Stimulated activated CD8-positive, alpha-beta memory T cell treated with anti-CD3 and anti-CD28 coated beads, Interleukin-4, amount 100 ng/mL, for 1 hour (primary cell): Measurements from ENCODE around the gene BAIAP2L1.
"Not testable (repeated sequence)": the region's sequence is repeated elsewhere in the genome, so short reads cannot be mapped to it uniquely, and the experiment has no call there.

Experiments used
- DNase-seq, 2 donors: peaks; one replicate each; pipeline ENCODE4 v3.0.0-alpha.2; 2020; ENCODE audit warnings: low read depth in 2 of 2, low spot score in 1 of 2

The BAIAP2L1 gene

GRCh38 chr7:98399890-98400541 lies 874 bp downstream of the BAIAP2L1 start:
- no peak for DNase-seq

GRCh38 chr7:98399462-98399861 lies 1.4 kb downstream of the BAIAP2L1 start:
- no peak for DNase-seq

GRCh38 chr7:98398567-98399372 lies 2.1 kb downstream of the BAIAP2L1 start:
- no peak for DNase-seq

- no peak for DNase-seq
Measured at GRCh38 chr7:98396768-98397167, 4.1 kb downstream of the BAIAP2L1 start.

- no peak for DNase-seq
Measured at GRCh38 chr7:98395951-98396350, 4.9 kb downstream of the BAIAP2L1 start.

GRCh38 chr7:98395481-98395880 lies 5.4 kb downstream of the BAIAP2L1 start:
- DNase-seq, result no peak

- no peak for DNase-seq
Measured at GRCh38 chr7:98394377-98394836, 6.5 kb downstream of the BAIAP2L1 start.

- no peak for DNase-seq
Measured at GRCh38 chr7:98387544-98388226, 13.2 kb downstream of the BAIAP2L1 start.

GRCh38 chr7:98387131-98387530 lies 13.8 kb downstream of the BAIAP2L1 start:
- DNase-seq, result no peak

GRCh38 chr7:98385532-98385931 lies 15.4 kb downstream of the BAIAP2L1 start:
- DNase-seq, result not testable (repeated sequence)

GRCh38 chr7:98378210-98378819 lies 22.6 kb downstream of the BAIAP2L1 start:
- no peak for DNase-seq

GRCh38 chr7:98376711-98377110 lies 24.2 kb downstream of the BAIAP2L1 start:
- DNase-seq, result no peak

- no peak for DNase-seq
Measured at GRCh38 chr7:98375664-98376063, 25.2 kb downstream of the BAIAP2L1 start.

- no peak for DNase-seq
Measured at GRCh38 chr7:98374285-98374680, 26.6 kb downstream of the BAIAP2L1 start.

- DNase-seq, result no peak
Measured at GRCh38 chr7:98372993-98373392, 27.9 kb downstream of the BAIAP2L1 start.

- DNase-seq, result no peak
Measured at GRCh38 chr7:98369726-98370125, 31.2 kb downstream of the BAIAP2L1 start.

- DNase-seq, result no peak
Measured at GRCh38 chr7:98368716-98369115, 32.2 kb downstream of the BAIAP2L1 start.

GRCh38 chr7:98366562-98366938 lies 34.3 kb downstream of the BAIAP2L1 start:
- DNase-seq, result no peak

GRCh38 chr7:98365863-98366561 lies 34.9 kb downstream of the BAIAP2L1 start:
- no peak for DNase-seq

- DNase-seq, result no peak
Measured at GRCh38 chr7:98364220-98364619, 36.7 kb downstream of the BAIAP2L1 start.

- no peak for DNase-seq
Measured at GRCh38 chr7:98362517-98362916, 38.4 kb downstream of the BAIAP2L1 start.
